Keratinocyte (primary cell): ENCODE measurements around the gene FAM184B. TPM values are rescaled to one million over a fixed set of nuclear protein-coding genes. Genes with fewer than 3 reads are reported as not detected.

ENCODE experiments used
- DNase-seq: peaks from one replicate; pipeline ENCODE4 v3.0.0-alpha.2; 2011; ENCODE audit warnings: low read depth, missing footprints, low spot score
- FAIRE-seq: peaks from 2 replicates; lab custom pipeline; 2011; peaks lifted over from hg19 to GRCh38; lab: Jason Lieb, UNC
- H2AFZ ChIP-seq: 2 replicates; pipeline ENCODE4 v1.6.0; 2012; ENCODE audit warnings: low read length, control low read depth, inconsistent platforms; ENCODE audit not compliant: control insufficient read depth
- H3K27ac ChIP-seq: 2 replicates; pipeline ENCODE4 v1.5.1; 2011; ENCODE audit warnings: low read length; ENCODE audit not compliant: control insufficient read depth, insufficient read depth
- H3K27me3 ChIP-seq: 3 replicates; pipeline ENCODE4 v1.6.0; 2011; ENCODE audit warnings: low read length; ENCODE audit not compliant: control insufficient read depth, insufficient read depth; ENCODE audit errors: extremely low read depth
- H3K36me3 ChIP-seq, 2 experiments: 2 replicates in 1 of 2; 3 replicates in 1 of 2; pipeline ENCODE4 v1.5.1; 2011; ENCODE audit warnings: low read length in 2 of 2, mild to moderate bottlenecking in 1 of 2; ENCODE audit not compliant: control insufficient read depth in 2 of 2, insufficient read depth in 2 of 2; ENCODE audit errors: extremely low read depth in 1 of 2
- H3K4me1 ChIP-seq: 3 replicates; pipeline ENCODE4 v1.5.1; 2011; ENCODE audit warnings: low read length; ENCODE audit not compliant: control insufficient read depth, insufficient read depth; ENCODE audit errors: extremely low read depth
- H3K4me2 ChIP-seq: 3 replicates; pipeline ENCODE4 v1.6.0; 2011; ENCODE audit warnings: low read depth, low read length; ENCODE audit not compliant: control insufficient read depth, insufficient read depth; ENCODE audit errors: extremely low read depth
- H3K4me3 ChIP-seq, 3 experiments: fragments of 200-600 bp in 1 of 3; sonication (generic) in 1 of 3; 2 replicates in 2 of 3; 3 replicates in 1 of 3; pipeline ENCODE4 v1.5.1; 2011 to 2016; ENCODE audit warnings: low read length in 3 of 3, mild to moderate bottlenecking in 3 of 3, control low read depth in 2 of 3, inconsistent platforms in 1 of 3, low read depth in 1 of 3, mixed read lengths in 1 of 3, mixed run types in 1 of 3, moderate library complexity in 1 of 3; ENCODE audit not compliant: control insufficient read depth in 2 of 3, insufficient read depth in 2 of 3; ENCODE audit errors: extremely low read depth in 1 of 3
- H3K79me2 ChIP-seq: 2 replicates; pipeline ENCODE4 v1.6.0; 2012; ENCODE audit warnings: low read length; ENCODE audit not compliant: control insufficient read depth, insufficient read depth
- H3K9ac ChIP-seq: 3 replicates; pipeline ENCODE4 v1.6.0; 2011; ENCODE audit warnings: low read length; ENCODE audit not compliant: control insufficient read depth, insufficient read depth; ENCODE audit errors: extremely low read depth
- H3K9me1 ChIP-seq: 3 replicates; pipeline ENCODE4 v1.6.0; 2011; ENCODE audit warnings: low read length; ENCODE audit not compliant: control insufficient read depth, insufficient read depth; ENCODE audit errors: extremely low read depth
- H3K9me3 ChIP-seq: 2 replicates; pipeline ENCODE4 v1.5.1; 2012; ENCODE audit warnings: low read depth, low read length; ENCODE audit not compliant: control insufficient read depth
- H4K20me1 ChIP-seq: 3 replicates; pipeline ENCODE4 v1.6.0; 2011; ENCODE audit warnings: low read length; ENCODE audit not compliant: control insufficient read depth, insufficient read depth; ENCODE audit errors: extremely low read depth
- EZH2 ChIP-seq: IDR thresholded peaks from one replicate; pipeline ENCODE4 v1.6.1; 2012; ENCODE audit warnings: inconsistent platforms, mild to moderate bottlenecking, low read length, moderate library complexity
- dilution Hi-C: fragments of 300-500 bp; cut with MboI; formaldehyde crosslinking; loops from one replicate; pipeline ENCODE4 v1.7.0; 2020; ENCODE audit warnings: low sequenced_read_pairs; ENCODE audit not compliant: extremely low pct_ligation_motif_present
- polyA plus RNA-seq, 5 experiments: library from polyadenylated mRNA; depleted of rRNA in 3 of 5; stranded (reverse) in 3 of 5; stranded (forward) in 1 of 5; unstranded in 1 of 5; fragments of >200 nt; gene quantifications; 1 replicate in 1 of 5; 2 replicates in 3 of 5; 3 replicates in 1 of 5; pipeline versions ENCODE4 v1.2.1 to v1.2.3, GENCODE V29; 2011 to 2012; ENCODE audit warnings: missing spikeins in 2 of 5, low read depth in 1 of 5, low replicate concordance in 1 of 5
- TF ChIP-seq, protein P1 (sequence below), 3 experiments: IDR thresholded peaks in 1 of 3; conservative IDR thresholded peaks in 1 of 3; optimal IDR thresholded peaks in 1 of 3; 2 replicates in 2 of 3; 3 replicates in 1 of 3; pipeline versions ENCODE3 to v1.5.1; 2011; ENCODE audit warnings: low read length in 3 of 3, mild to moderate bottlenecking in 3 of 3, moderate library complexity in 2 of 3, control low read depth in 1 of 3, inconsistent platforms in 1 of 3; ENCODE audit not compliant: insufficient read depth in 2 of 3; ENCODE audit errors: extremely low read depth in 1 of 3

The FAM184B gene
- polyA plus RNA-seq, 1 donor (not counting 4 experiments of a cell fraction or from before 2014, with no cell fraction given) = 0.01 TPM

DNA sequence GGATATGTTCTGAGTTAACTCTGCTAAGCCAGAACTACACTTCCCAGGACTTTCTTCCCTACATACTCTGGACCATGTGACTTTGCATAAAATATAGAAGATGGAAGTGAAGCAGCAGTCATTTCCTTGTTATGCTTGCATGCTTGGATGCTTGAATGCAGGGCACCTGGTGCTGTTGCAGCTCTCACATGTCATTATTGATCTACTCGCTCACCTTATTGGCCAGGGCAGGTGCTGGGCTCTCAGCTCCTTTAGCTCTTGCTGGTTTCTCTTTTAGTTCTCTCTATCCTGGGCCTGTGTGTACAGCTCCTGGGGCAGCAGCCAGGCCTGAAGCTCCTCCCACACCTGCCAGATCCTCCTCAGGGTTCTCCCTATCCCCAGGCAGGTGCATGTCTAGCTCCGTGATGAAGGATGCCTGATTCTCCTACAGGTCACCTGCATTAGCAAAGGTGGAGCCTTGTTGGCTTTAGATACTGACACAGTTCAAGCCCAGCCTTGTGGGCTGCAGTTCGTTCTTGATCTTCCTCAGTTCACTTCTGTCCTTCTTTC is 113.7 kb downstream of the FAM184B start:
- H3K27me3 ChIP-seq = no peaks in the 10 kb centered on the region
- H3K4me2 ChIP-seq = no peak overlapping the region
- H3K9ac ChIP-seq = no peak overlapping the region
- H3K9me1 ChIP-seq = no peaks in the 10 kb centered on the region
- H3K4me3 ChIP-seq = no peak overlapping the region
- no peaks in the 10 kb centered on the region for H3K36me3 ChIP-seq
- no peak for DNase-seq
- no peaks in the 10 kb centered on the region for H3K4me1 ChIP-seq
- no peaks in the 10 kb centered on the region for H3K79me2 ChIP-seq
- no peaks in the 10 kb centered on the region for H3K9me3 ChIP-seq
- TF ChIP-seq, protein P1, sequence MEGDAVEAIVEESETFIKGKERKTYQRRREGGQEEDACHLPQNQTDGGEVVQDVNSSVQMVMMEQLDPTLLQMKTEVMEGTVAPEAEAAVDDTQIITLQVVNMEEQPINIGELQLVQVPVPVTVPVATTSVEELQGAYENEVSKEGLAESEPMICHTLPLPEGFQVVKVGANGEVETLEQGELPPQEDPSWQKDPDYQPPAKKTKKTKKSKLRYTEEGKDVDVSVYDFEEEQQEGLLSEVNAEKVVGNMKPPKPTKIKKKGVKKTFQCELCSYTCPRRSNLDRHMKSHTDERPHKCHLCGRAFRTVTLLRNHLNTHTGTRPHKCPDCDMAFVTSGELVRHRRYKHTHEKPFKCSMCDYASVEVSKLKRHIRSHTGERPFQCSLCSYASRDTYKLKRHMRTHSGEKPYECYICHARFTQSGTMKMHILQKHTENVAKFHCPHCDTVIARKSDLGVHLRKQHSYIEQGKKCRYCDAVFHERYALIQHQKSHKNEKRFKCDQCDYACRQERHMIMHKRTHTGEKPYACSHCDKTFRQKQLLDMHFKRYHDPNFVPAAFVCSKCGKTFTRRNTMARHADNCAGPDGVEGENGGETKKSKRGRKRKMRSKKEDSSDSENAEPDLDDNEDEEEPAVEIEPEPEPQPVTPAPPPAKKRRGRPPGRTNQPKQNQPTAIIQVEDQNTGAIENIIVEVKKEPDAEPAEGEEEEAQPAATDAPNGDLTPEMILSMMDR (optimal IDR thresholded peaks at IDR 0.05 in 1 of 3, IDR thresholded peaks at IDR 0.05 in 1 of 3, conservative IDR thresholded peaks at IDR 0.05 in 1 of 3; ENCODE audit: extremely low read depth in 1 of 3, insufficient read depth in 2 of 3, low read length in 3 of 3) = no peak
- no peak for TF ChIP-seq EZH2
- dilution Hi-C loops = no loop called here
- no peak overlapping the region for H3K27ac ChIP-seq
- H4K20me1 ChIP-seq = no peaks in the 10 kb centered on the region
- no peak overlapping the region for H2AFZ ChIP-seq
- FAIRE-seq = no peak

DNA sequence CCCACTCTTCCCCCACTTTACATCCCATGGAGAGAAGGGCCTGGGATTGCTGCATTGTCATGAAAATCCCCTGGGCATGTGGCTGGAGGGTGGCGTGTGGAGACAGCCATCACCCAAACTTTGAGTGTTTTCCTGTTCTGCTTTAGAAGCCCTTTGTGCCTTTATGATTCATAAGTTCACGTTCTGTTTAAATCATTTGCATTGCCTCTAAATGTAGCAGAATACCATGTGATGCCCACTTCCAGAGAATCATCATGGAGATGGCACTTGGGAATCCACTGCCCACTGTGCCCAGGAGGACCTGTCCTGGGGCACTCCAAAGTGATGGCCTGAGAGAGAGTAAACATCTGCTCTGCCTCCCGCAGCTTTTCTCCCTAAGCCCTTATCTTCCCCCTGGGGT is 114.2 kb downstream of the FAM184B start:
- Histone ChIP-seq H3K27me3 (no peaks in the 10 kb centered on the region), H3K4me2 (no peak overlapping the region), H3K27ac (no peak overlapping the region), H4K20me1 (no peaks in the 10 kb centered on the region), H3K36me3 (no peaks in the 10 kb centered on the region), H3K79me2 (no peaks in the 10 kb centered on the region), H3K9me3 (no peaks in the 10 kb centered on the region), H3K4me1 (no peaks in the 10 kb centered on the region), H3K4me3 (no peak overlapping the region), H3K9ac (no peak overlapping the region), H2AFZ (no peak overlapping the region), H3K9me1 (no peaks in the 10 kb centered on the region)
- FAIRE-seq (no peak), DNase-seq (no peak)
- no peak for TF ChIP-seq EZH2
- TF ChIP-seq, protein P1 (optimal IDR thresholded peaks at IDR 0.05 in 1 of 3, IDR thresholded peaks at IDR 0.05 in 1 of 3, conservative IDR thresholded peaks at IDR 0.05 in 1 of 3; ENCODE audit: extremely low read depth in 1 of 3, insufficient read depth in 2 of 3, low read length in 3 of 3) = no peak
- dilution Hi-C loops = no loop called here
